GM23338 (cell line): ENCODE results near the gene SIDT2. TPM values are rescaled to one million over a fixed set of nuclear protein-coding genes. Genes with fewer than 3 reads are reported as not detected.

Experiments
- ATAC-seq: fragments of 200-7000 bp; cut with Tn5 transposase; 3 replicates; pipeline ENCODE4 v1.9.1; 2020
- DNase-seq: peaks from one replicate; pipeline ENCODE4 v3.0.0-alpha.2; 2015; ENCODE audit warnings: low spot score
- H2AFZ ChIP-seq: fragments of 200-600 bp; sonication (generic); 2 replicates; pipeline ENCODE4 v1.8.0; 2016; ENCODE audit warnings: antibody characterized with exemption, mild to moderate bottlenecking, moderate library complexity
- H3F3A ChIP-seq: fragments of 200-600 bp; sonication (generic); replicated peaks from 2 replicates; pipeline ENCODE4 v1.8.0; 2017; ENCODE audit warnings: antibody characterized with exemption, mixed run types, low read depth
- H3K27ac ChIP-seq: fragments of 200-600 bp; sonication (generic); 2 replicates; pipeline ENCODE4 v1.6.1; 2016; ENCODE audit warnings: low read depth
- H3K27me3 ChIP-seq: fragments of 200-600 bp; sonication (generic); 2 replicates; pipeline ENCODE4 v1.8.0; 2016; ENCODE audit warnings: mild to moderate bottlenecking, mixed run types, moderate library complexity; ENCODE audit not compliant: insufficient read depth
- H3K36me3 ChIP-seq: fragments of 200-600 bp; sonication (generic); 2 replicates; pipeline ENCODE4 v1.8.0; 2016; ENCODE audit warnings: mild to moderate bottlenecking; ENCODE audit not compliant: insufficient read depth
- H3K4me1 ChIP-seq: fragments of 200-600 bp; sonication (generic); 2 replicates; pipeline ENCODE4 v1.8.0; 2016; ENCODE audit warnings: mild to moderate bottlenecking, moderate library complexity; ENCODE audit not compliant: insufficient read depth
- H3K4me2 ChIP-seq: fragments of 200-600 bp; sonication (generic); 2 replicates; pipeline ENCODE4 v1.7.1; 2017; ENCODE audit warnings: mixed run types
- H3K4me3 ChIP-seq: fragments of 200-600 bp; sonication (generic); 2 replicates; pipeline ENCODE4 v1.6.1; 2016; ENCODE audit warnings: mixed run types
- H3K79me2 ChIP-seq: fragments of 200-600 bp; sonication (generic); replicated peaks from 2 replicates; pipeline ENCODE4 v1.8.0; 2017; ENCODE audit warnings: mild to moderate bottlenecking; ENCODE audit not compliant: insufficient read depth
- H3K9me2 ChIP-seq: fragments of 200-600 bp; sonication (generic); 2 replicates; pipeline ENCODE4 v1.8.0; 2017; ENCODE audit not compliant: insufficient read depth
- H4K20me1 ChIP-seq: fragments of 200-600 bp; sonication (generic); replicated peaks from 2 replicates; pipeline ENCODE4 v1.8.0; 2017; ENCODE audit warnings: mild to moderate bottlenecking; ENCODE audit not compliant: insufficient read depth
- H3K27ac Mint-ChIP-seq: 2 replicates; pipeline ENCODE4 v1.8.0; 2020; ENCODE audit warnings: inconsistent platforms, mild to moderate bottlenecking, moderate library complexity, mixed read lengths
- H3K27me3 Mint-ChIP-seq: 3 replicates; pipeline ENCODE4 v1.8.0; 2022; ENCODE audit warnings: low read depth, mild to moderate bottlenecking, moderate library complexity, mixed read lengths, inconsistent platforms; ENCODE audit not compliant: insufficient read depth, poor library complexity
- H3K36me3 Mint-ChIP-seq: 3 replicates; pipeline ENCODE4 v1.8.0; 2021; ENCODE audit warnings: low read depth, mild to moderate bottlenecking, inconsistent platforms, moderate library complexity, mixed read lengths
- H3K4me1 Mint-ChIP-seq: 3 replicates; pipeline ENCODE4 v1.8.0; 2020; ENCODE audit warnings: mild to moderate bottlenecking, inconsistent platforms, mixed read lengths
- H3K4me3 Mint-ChIP-seq: 3 replicates; pipeline ENCODE4 v1.8.0; 2021; ENCODE audit warnings: moderate library complexity, mild to moderate bottlenecking, inconsistent platforms, mixed read lengths
- H3K9me3 Mint-ChIP-seq: 3 replicates; pipeline ENCODE4 v1.8.0; 2020; ENCODE audit warnings: moderate library complexity, mild to moderate bottlenecking, inconsistent platforms, mixed read lengths
- CREB1 ChIP-seq: fragments of 250-450 bp; sonication (Bioruptor Pico); IDR thresholded peaks from 2 replicates; pipeline ENCODE4 v1.5.0; 2020; ENCODE audit warnings: low read depth, mild to moderate bottlenecking, moderate library complexity
- CTCF ChIP-seq, 2 experiments: fragments of 200-600 bp in 1 of 2; sonication (generic) in 1 of 2; conservative IDR thresholded peaks; 2 replicates each; pipeline versions ENCODE4 v1.5.1 to v1.6.1; 2016 to 2017; ENCODE audit warnings: antibody characterized with exemption in 2 of 2, low read depth in 2 of 2, mild to moderate bottlenecking in 2 of 2, moderate library complexity in 1 of 2
- ETS1 ChIP-seq: IDR thresholded peaks from 2 replicates; pipeline ENCODE4 v1.6.1; 2016; ENCODE audit warnings: antibody characterized with exemption
- EZH2 ChIP-seq: fragments of 200-600 bp; sonication (generic); IDR thresholded peaks from one replicate; pipeline ENCODE4 v1.8.0; 2017; ENCODE audit warnings: antibody characterized with exemption, mild to moderate bottlenecking, low read depth; ENCODE audit not compliant: unreplicated experiment
- EZH2phosphoT487 ChIP-seq: fragments of 200-600 bp; sonication (generic); IDR thresholded peaks from one replicate; pipeline ENCODE4 v1.8.1; 2018; ENCODE audit warnings: antibody characterized with exemption; ENCODE audit not compliant: unreplicated experiment
- JUNB ChIP-seq: IDR thresholded peaks from one replicate; pipeline ENCODE4 v1.6.1; 2016; ENCODE audit warnings: antibody characterized with exemption; ENCODE audit not compliant: unreplicated experiment
- NANOG ChIP-seq: IDR thresholded peaks from 2 replicates; pipeline ENCODE4 v1.6.1; 2016; ENCODE audit warnings: antibody characterized with exemption, borderline replicate concordance
- POLR2AphosphoS5 ChIP-seq: IDR thresholded peaks from 2 replicates; pipeline ENCODE4 v1.6.1; 2016; ENCODE audit warnings: antibody characterized with exemption, low read depth
- REST ChIP-seq: IDR thresholded peaks from one replicate; pipeline ENCODE4 v1.6.1; 2018; ENCODE audit warnings: antibody characterized with exemption; ENCODE audit not compliant: unreplicated experiment
- STAT1 ChIP-seq: IDR thresholded peaks from one replicate; pipeline ENCODE4 v1.6.1; 2016; ENCODE audit warnings: antibody characterized with exemption; ENCODE audit not compliant: unreplicated experiment
- ZNF331 ChIP-seq: fragments of 250-450 bp; sonication (Bioruptor Pico); IDR thresholded peaks from 2 replicates; pipeline ENCODE4 v1.5.0; 2020; ENCODE audit warnings: low read depth, mild to moderate bottlenecking, moderate library complexity
- polyA plus RNA-seq: library from polyadenylated mRNA; unstranded; fragments of >200 nt; fragmentation: Nextera tagmentation; extraction: Ambion mirVana; gene quantifications from 2 replicates; pipeline ENCODE4 v1.2.1, GENCODE V29; 2016
- total RNA-seq: library from RNA; depleted of rRNA; stranded (reverse); fragments of >200 nt; shearing (Covaris generic); gene quantifications from 2 replicates; pipeline ENCODE4 v1.2.3, GENCODE V29; 2014

Gene SIDT2
- total and polyA plus RNA-seq, 2 experiments from 2014 or later, result 7.5 to 12.1 TPM

GRCh38 chr11:117185736-117186430, 7.3 kb downstream of the SIDT2 start (continued):
- TF ChIP-seq ETS1, result no peak
- no peak for TF ChIP-seq EZH2phosphoT487
- no peak for TF ChIP-seq POLR2AphosphoS5
- no peak for TF ChIP-seq NANOG

- ATAC-seq, result no peak
- no peak overlapping the region for H3K4me2 ChIP-seq
- no peak overlapping the region for H3K4me3 Mint-ChIP-seq
- no peak overlapping the region for H3K27ac Mint-ChIP-seq
- no peaks in the 10 kb centered on the region for H3K4me1 ChIP-seq
- H3K36me3 ChIP-seq, result no peaks in the 10 kb centered on the region
- H3K9me3 Mint-ChIP-seq, result no peaks in the 10 kb centered on the region
- H3K27ac ChIP-seq, result no peak overlapping the region
- peaks cover 4% of the 10 kb centered on the region; the same call in 2 of the 3 replicates for H3K36me3 Mint-ChIP-seq
- H3F3A ChIP-seq, result no peaks in the 10 kb centered on the region
- H3K4me1 Mint-ChIP-seq, result no peaks in the 10 kb centered on the region; the same call in 2 of the 3 replicates
- no peak for DNase-seq
- no peaks in the 10 kb centered on the region for H3K79me2 ChIP-seq
- H3K27me3 Mint-ChIP-seq, result peaks cover 10% of the 10 kb centered on the region
- no peaks in the 10 kb centered on the region for H4K20me1 ChIP-seq
- no peak overlapping the region for H3K4me3 ChIP-seq
- no peak overlapping the region for H2AFZ ChIP-seq
- no peaks in the 10 kb centered on the region for H3K9me2 ChIP-seq
- no peaks in the 10 kb centered on the region for H3K27me3 ChIP-seq
- no peak for TF ChIP-seq JUNB
- TF ChIP-seq CREB1 (CRISPR knock-in tag), result no peak
- TF ChIP-seq CTCF (conservative IDR thresholded peaks at IDR 0.05; ENCODE audit: low read depth in 2 of 2), result no peak
- TF ChIP-seq REST, result no peak
- TF ChIP-seq EZH2phosphoT487, result no peak
- TF ChIP-seq STAT1, result no peak
- no peak for TF ChIP-seq ZNF331
- no peak for TF ChIP-seq ETS1
- TF ChIP-seq EZH2, result no peak
- no peak for TF ChIP-seq NANOG
- no peak for TF ChIP-seq POLR2AphosphoS5
Observed at GRCh38 chr11:117186431-117186761, 7.9 kb downstream of the SIDT2 start.
